ENCODE data around the gene CD5L. TPM values are rescaled to one million over a fixed set of nuclear protein-coding genes. Genes with fewer than 3 reads are reported as not detected.

The CD5L gene
- total and polyA plus RNA-seq, 10 of the 15 experiments (the other 5 are each of a cell fraction or from before 2014, with no cell fraction given) = 0.10 to 0.57 (median 0.24) TPM

DNA sequence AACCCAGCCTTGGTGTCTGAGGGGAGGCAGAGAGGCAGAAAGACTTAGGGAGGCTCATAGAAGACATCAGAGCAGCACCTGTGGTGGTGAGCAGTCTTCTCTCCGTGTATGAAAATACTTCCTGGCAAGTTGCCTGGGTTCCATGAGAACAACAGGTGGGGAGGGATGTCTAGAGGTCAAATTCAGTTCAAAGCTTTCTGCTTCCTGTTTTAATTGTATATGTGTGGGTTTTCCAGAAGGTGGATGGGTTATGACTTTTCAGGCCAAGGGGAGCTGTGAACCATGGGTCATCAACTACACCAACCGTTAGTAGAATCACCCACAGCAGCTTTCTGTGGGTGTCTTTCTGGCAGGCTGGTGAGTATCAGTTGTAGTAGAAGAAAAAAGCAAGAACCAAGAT lies 60.6 kb downstream of the CD5L start:
- Histone ChIP-seq H3K36me3 (ENCODE audit: control insufficient read depth in 2 of 2, insufficient read depth in 2 of 2, low read length in 1 of 2) (no peaks in the 10 kb centered on the region), H4K20me1 (ENCODE audit: control insufficient read depth, insufficient read depth) (no peaks in the 10 kb centered on the region), H3K4me1 (ENCODE audit: control insufficient read depth, insufficient read depth, low read length) (peaks cover 38% of the 10 kb centered on the region), H3K27me3 (replicated peaks in 1 of 2; ENCODE audit: control insufficient read depth in 2 of 2, insufficient read depth in 2 of 2, low read length in 1 of 2) (no peaks in the 10 kb centered on the region), H3K27ac (ENCODE audit: control insufficient read depth, insufficient read depth) (no peak overlapping the region; the same call in 1 of the 2 replicates), H3K4me3 (no peak overlapping the region), H3K9me3 (replicated peaks; ENCODE audit: control insufficient read depth, insufficient read depth, low read length) (no peaks in the 10 kb centered on the region; the same call in 2 of the 3 replicates), H3K4me2 (ENCODE audit: control insufficient read depth, insufficient read depth) (peak overlapping the region; percentile 59; the same call in 1 of the 2 replicates), H3K79me2 (ENCODE audit: control insufficient read depth, insufficient read depth, low read length) (no peaks in the 10 kb centered on the region), H3K9ac (ENCODE audit: control insufficient read depth, insufficient read depth, low read length) (no peak overlapping the region), H2AFZ (ENCODE audit: control insufficient read depth, low read depth, low read length) (peak overlapping the region; percentile 10; the same call in 1 of the 2 replicates)
- FAIRE-seq (peak; percentile 59), ATAC-seq (peak; percentile 58), DNase-seq (ENCODE audit: low read depth, low spot score) (peak; percentile 25)
- intact Hi-C loops (cut with micrococcal nuclease; ENCODE audit: unreplicated experiment) = no loop called here
- ChIA-PET RAD21 (ENCODE audit: unreplicated experiment) (interaction anchor here (1.2 kb wide), 1 partner anchor 49 kb away, joined by 3 read pairs; no protein-coding TSS in a partner anchor), POLR2A (interaction anchor here (0.6 kb wide), 1 partner anchor 686 kb away, joined by 3 read pairs; no protein-coding TSS in a partner anchor), SMC1A (ENCODE audit: uncharacterized antibody, unreplicated experiment) (interaction anchor here (0.8 to 1.5 kb wide), 2 partner anchors 26 to 203 kb away, joined by 3 to 7 read pairs; no protein-coding TSS in a partner anchor), CTCF (no interaction called here)
- WGBS (ENCODE audit: insufficient coverage, insufficient replicate concordance, low lambda C conversion rate, missing lambda C conversion rate) = 0% methylated on average over 2 of the region's 2 CpGs
- in situ Hi-C loops (cut with MboI) = no loop called here
- BruUV-seq (replicated peaks) = no TSS peak
- TF ChIP-seq ZBED1 (IDR thresholded peaks at IDR 0.05; ENCODE audit: borderline replicate concordance) (0 out of 2 replicates have a peak, but pooled peaks have one; percentile 68), SUPT20H (IDR thresholded peaks at IDR 0.05; ENCODE audit: borderline replicate concordance, control insufficient read depth, low read depth, low read length) (no peak), STAT1 (conservative IDR thresholded peaks at IDR 0.05) (no peak), STAT3 (IDR thresholded peaks at IDR 0.05; ENCODE audit: low read depth, low read length) (no peak), SIX5 (IDR thresholded peaks at IDR 0.05; ENCODE audit: low read depth, low read length, severe bottlenecking) (no peak), NBN (IDR thresholded peaks at IDR 0.05) (no peak), NFIC (IDR thresholded peaks at IDR 0.05; ENCODE audit: low read depth, low read length) (peak; percentile 84), BRCA1 (IDR thresholded peaks at IDR 0.05; ENCODE audit: low read depth, low read length) (no peak), CHD1 (IDR thresholded peaks at IDR 0.05; ENCODE audit: low read depth, low read length) (no peak), NFYA (IDR thresholded peaks at IDR 0.05; ENCODE audit: borderline replicate concordance, low read depth, low read length) (no peak), MEF2A (IDR thresholded peaks at IDR 0.05; ENCODE audit: insufficient read depth, low read depth, low read length) (peak; percentile 68), ETV6 (conservative IDR thresholded peaks at IDR 0.05 in 1 of 2, IDR thresholded peaks at IDR 0.05 in 1 of 2; ENCODE audit: borderline replicate concordance in 1 of 2, low read depth in 1 of 2) (peak in 1 of 2 experiments; percentile 81; a peak in 2 of 4 replicates), ZNF274 (IDR thresholded peaks at IDR 0.05; ENCODE audit: insufficient read depth, insufficient read length) (no peak), SMARCA5 (IDR thresholded peaks at IDR 0.05) (no peak), EP300 (IDR thresholded peaks at IDR 0.05; ENCODE audit: borderline replicate concordance in 1 of 2, control insufficient read depth in 1 of 2, low read depth in 2 of 2, low read length in 2 of 2) (0 out of 4 replicates have a peak, but pooled peaks of 1 of the 2 experiments have one; percentile 20), ATF7 (IDR thresholded peaks at IDR 0.05; ENCODE audit: low read depth) (no peak)
- TF ChIP-seq, protein P1, sequence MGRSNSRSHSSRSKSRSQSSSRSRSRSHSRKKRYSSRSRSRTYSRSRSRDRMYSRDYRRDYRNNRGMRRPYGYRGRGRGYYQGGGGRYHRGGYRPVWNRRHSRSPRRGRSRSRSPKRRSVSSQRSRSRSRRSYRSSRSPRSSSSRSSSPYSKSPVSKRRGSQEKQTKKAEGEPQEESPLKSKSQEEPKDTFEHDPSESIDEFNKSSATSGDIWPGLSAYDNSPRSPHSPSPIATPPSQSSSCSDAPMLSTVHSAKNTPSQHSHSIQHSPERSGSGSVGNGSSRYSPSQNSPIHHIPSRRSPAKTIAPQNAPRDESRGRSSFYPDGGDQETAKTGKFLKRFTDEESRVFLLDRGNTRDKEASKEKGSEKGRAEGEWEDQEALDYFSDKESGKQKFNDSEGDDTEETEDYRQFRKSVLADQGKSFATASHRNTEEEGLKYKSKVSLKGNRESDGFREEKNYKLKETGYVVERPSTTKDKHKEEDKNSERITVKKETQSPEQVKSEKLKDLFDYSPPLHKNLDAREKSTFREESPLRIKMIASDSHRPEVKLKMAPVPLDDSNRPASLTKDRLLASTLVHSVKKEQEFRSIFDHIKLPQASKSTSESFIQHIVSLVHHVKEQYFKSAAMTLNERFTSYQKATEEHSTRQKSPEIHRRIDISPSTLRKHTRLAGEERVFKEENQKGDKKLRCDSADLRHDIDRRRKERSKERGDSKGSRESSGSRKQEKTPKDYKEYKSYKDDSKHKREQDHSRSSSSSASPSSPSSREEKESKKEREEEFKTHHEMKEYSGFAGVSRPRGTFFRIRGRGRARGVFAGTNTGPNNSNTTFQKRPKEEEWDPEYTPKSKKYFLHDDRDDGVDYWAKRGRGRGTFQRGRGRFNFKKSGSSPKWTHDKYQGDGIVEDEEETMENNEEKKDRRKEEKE (IDR thresholded peaks at IDR 0.05) = no peak
- TF ChIP-seq, protein P2, sequence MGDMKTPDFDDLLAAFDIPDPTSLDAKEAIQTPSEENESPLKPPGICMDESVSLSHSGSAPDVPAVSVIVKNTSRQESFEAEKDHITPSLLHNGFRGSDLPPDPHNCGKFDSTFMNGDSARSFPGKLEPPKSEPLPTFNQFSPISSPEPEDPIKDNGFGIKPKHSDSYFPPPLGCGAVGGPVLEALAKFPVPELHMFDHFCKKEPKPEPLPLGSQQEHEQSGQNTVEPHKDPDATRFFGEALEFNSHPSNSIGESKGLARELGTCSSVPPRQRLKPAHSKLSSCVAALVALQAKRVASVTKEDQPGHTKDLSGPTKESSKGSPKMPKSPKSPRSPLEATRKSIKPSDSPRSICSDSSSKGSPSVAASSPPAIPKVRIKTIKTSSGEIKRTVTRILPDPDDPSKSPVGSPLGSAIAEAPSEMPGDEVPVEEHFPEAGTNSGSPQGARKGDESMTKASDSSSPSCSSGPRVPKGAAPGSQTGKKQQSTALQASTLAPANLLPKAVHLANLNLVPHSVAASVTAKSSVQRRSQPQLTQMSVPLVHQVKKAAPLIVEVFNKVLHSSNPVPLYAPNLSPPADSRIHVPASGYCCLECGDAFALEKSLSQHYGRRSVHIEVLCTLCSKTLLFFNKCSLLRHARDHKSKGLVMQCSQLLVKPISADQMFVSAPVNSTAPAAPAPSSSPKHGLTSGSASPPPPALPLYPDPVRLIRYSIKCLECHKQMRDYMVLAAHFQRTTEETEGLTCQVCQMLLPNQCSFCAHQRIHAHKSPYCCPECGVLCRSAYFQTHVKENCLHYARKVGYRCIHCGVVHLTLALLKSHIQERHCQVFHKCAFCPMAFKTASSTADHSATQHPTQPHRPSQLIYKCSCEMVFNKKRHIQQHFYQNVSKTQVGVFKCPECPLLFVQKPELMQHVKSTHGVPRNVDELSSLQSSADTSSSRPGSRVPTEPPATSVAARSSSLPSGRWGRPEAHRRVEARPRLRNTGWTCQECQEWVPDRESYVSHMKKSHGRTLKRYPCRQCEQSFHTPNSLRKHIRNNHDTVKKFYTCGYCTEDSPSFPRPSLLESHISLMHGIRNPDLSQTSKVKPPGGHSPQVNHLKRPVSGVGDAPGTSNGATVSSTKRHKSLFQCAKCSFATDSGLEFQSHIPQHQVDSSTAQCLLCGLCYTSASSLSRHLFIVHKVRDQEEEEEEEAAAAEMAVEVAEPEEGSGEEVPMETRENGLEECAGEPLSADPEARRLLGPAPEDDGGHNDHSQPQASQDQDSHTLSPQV (IDR thresholded peaks at IDR 0.05) = no peak
